RPMI7951 (cell line): ENCODE results near the gene MGMT. TPM values are rescaled to one million over a fixed set of nuclear protein-coding genes. Genes with fewer than 3 reads are reported as not detected.
"Not testable (repeated sequence)": the region's sequence is repeated elsewhere in the genome, so short reads cannot be mapped to it uniquely, and the experiment has no call there.

Experiments
- DNase-seq: peaks from one replicate; pipeline ENCODE4 v3.0.0-alpha.2; 2012; ENCODE audit warnings: low read depth
- total RNA-seq: library from RNA; depleted of rRNA; stranded (reverse); fragments of >200 nt; shearing (Covaris generic); gene quantifications from 2 replicates; pipeline ENCODE4 v1.2.3, GENCODE V29; 2014; rRNA removed

MGMT gene
- total RNA-seq, result 6.2 and 7.5 TPM in 2 replicates

DNA sequence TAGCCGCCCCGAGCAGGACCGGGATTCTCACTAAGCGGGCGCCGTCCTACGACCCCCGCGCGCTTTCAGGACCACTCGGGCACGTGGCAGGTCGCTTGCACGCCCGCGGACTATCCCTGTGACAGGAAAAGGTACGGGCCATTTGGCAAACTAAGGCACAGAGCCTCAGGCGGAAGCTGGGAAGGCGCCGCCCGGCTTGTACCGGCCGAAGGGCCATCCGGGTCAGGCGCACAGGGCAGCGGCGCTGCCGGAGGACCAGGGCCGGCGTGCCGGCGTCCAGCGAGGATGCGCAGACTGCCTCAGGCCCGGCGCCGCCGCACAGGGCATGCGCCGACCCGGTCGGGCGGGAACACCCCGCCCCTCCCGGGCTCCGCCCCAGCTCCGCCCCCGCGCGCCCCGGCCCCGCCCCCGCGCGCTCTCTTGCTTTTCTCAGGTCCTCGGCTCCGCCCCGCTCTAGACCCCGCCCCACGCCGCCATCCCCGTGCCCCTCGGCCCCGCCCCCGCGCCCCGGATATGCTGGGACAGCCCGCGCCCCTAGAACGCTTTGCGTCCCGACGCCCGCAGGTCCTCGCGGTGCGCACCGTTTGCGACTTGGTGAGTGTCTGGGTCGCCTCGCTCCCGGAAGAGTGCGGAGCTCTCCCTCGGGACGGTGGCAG, at the start of gene MGMT:
TSS of gene MGMT (plus strand) at position 539 of the 656 bp plus-strand sequence.
- peak; percentile 75 for DNase-seq

GRCh38 chr10:129417870-129418269, 49.2 kb upstream of the MGMT start:
- no peak for DNase-seq

- DNase-seq, result no peak
Observed at GRCh38 chr10:129418496-129419225, 48.4 kb upstream of the MGMT start.

DNA sequence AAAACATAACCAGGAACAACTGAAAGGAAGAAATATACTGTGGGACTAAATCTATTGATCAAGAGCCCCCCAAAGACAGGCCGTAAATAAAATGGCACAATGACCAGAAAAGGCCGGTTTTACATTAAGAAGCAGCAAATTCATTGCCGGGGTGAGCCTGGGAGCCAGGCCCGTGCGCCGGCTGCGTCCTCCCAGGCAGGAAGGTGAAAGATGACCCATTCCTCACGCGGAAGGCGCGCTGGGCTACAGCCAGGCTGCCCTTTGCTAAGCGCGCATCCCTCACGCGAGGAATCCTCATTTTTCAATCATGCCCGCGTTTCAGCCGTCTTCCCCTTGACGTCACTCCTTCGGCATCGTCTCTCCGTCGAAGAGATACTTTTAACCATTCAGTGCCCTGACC, 47.6 kb upstream of the MGMT start:
- DNase-seq, result no peak

GRCh38 chr10:129421399-129422010, 45.5 kb upstream of the MGMT start:
- no peak for DNase-seq

DNA sequence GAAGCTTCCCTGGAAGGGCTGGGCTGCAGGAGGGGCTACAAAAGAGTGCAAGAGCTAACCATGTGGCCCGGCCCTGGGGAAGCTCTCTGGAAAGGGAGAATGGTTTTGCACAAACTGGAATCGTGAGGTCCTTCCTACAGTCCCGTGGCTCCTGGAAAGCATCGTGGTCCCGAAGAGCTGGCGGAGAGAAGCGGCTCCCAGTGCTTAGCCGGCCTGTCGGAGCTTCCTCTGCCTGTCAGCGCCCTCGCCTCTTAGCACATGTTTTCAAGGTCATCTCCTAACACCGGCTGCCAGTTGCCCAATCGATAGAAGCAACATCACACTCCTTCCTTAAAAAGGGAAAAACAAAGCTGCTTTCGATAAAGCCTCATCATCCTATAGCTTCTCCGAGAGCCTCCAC, 42.1 kb upstream of the MGMT start:
- no peak for DNase-seq

DNA sequence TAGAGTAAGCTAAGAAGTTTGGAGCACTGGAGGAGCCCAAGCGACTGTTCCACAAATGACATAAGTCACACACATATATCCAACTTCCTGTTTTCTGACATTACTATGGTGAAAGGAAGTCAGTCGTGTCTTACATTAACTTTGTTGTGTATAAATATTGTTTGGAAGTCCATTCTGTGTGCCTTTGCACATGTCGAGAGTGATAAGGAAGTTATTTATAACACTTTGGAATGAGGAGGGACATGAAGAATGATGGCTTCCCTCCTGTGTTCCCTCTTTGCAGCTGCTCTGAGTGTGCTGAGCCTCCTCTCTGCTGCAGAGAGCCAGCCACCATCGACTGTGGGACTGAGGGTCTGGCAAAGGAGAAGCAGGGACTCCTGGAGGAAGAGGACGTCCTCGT, 40.4 kb upstream of the MGMT start:
- no peak for DNase-seq

DNA sequence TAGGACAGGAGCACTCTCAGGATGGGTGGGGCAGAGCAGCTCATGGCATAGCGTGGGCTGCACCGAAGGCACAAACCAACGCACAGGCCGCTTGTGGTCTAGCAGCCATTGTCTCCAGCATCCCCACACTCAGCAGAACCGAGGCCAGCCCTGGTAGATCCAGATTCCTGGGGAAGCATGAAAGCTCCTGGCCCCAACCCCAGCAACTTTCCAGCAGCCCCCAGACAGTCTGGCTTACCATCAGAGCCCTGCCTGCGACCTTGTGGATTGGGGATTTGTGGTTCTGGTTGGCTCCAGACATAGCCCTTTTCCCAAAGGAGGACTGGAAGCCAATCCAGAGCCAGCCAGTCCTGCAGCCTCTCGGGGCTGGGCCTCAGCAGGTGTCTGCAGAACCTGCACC, 33.8 kb upstream of the MGMT start:
- DNase-seq, result no peak

GRCh38 chr10:129435724-129436123, 31.3 kb upstream of the MGMT start:
- not testable (repeated sequence) for DNase-seq

DNA sequence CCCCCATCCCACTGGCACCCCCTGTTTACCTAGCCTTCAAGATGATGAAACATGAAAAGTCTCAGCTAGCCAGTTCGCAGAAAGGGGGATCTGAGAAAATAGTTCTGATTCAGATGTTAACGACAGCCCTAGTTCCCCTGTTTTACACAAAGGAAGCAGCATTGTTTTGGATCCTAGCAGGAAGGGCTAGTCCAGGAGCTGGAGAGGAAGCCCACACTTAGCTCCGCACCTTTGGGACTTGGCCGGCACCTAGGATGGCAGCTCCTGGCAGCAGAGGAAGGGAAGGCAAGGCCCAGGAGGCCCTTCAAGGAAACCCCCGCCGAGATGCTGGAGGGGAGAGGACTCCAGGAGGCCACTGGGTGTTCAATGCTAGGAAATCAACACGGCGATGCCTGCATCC, 29.0 kb upstream of the MGMT start:
- no peak for DNase-seq

DNA sequence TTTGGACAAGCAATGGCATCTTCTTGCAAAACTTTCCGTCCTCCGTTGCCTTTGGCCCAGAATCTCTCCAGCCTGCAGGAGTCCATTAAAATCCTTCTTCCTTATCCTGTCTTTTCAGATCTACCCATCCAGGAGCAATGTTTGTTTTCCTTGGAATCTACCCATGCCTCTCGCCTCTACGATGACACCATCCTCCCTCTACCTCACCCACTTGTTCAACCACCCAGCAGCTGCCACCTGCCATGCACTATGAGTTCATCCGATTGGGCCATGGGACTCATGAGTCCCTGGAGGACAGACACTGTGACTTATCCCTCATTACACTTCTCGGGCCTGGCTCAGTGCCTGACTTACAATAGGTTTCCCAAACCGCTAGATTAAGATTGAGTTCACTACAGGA, 26.8 kb upstream of the MGMT start:
- no peak for DNase-seq

DNA sequence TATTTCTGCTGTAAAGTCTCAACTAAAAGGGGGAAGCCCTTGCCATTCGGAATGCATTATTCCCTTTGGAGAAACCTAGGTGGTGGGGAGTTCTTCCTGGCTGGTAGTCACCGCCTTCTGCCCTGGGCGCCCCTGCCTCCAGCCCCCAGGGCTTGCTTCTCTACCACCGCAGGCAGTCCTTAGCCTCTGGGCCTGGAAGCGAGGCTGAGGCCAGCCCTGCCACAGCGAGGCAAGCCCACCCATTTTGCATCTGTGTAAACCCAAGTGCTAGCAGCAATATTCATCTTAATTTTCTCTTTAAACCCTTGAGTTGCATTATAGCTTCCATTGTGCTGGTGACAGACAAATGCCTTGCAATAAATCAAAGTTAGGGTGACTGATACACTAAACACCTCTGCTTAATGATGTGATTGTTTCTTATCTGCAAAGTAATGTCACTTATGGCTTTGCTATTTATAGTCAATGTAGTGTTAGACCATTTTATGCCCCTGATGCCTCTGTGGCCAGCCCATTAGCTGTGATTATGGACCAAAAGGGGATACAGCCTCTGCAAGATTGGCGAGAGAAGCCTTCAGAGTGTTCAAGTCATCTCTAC, 26.2 kb upstream of the MGMT start:
- DNase-seq, result no peak

DNA sequence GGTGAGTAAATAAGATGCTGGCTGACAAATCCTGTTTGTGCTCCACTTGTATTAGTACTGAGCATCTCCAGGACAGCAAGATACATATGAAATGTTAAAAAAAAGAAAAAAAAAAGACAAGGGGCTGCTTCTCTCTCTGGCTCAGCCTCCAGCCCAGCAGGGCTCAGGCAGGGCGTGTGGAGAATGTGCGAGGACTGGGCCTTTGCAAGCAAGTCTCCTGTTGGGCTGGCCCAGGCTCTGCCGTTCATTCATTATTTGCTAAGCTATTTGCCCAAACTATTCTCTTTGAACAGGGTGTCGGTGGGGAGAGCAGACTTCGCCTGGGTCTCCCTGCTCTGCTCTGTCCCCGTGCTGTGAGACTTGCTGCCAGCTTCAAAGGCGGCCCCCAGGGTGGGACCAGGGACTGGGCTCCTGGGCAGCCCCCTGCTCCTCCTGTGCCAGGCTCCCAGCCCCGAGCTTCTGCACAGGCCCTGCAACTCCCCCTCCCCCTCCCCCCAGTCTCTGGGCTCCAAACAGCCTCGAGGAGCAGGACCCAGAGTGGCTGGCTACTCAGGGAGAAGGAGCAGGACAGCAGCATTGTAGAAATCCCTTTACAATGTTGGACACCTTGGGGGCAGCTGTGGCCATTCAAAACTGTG, 25.6 kb upstream of the MGMT start:
- no peak for DNase-seq

- DNase-seq, result no peak
Observed at GRCh38 chr10:129442866-129443265, 24.2 kb upstream of the MGMT start.

DNA sequence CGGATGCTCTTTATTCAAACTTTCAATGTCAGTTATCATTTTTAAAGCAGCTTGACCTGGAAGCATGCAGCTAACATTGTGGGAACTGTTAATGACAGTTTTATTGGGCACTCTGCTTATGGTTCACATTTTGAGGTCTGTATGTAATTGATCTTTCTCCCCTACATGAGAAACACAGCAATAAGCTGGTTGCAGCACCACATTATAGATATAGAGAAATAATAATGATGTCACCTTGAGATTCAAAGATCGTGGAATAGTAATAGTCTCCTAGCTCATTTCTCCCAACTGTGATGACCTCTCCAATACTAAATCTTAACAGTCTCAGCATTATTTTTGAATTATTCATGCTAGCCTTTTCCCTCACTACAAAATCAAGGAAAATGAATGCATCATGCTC, 22.7 kb upstream of the MGMT start:
- no peak for DNase-seq

GRCh38 chr10:129445436-129446182, 21.4 kb upstream of the MGMT start:
- no peak for DNase-seq

- no peak for DNase-seq
Observed at GRCh38 chr10:129446183-129446581, 20.9 kb upstream of the MGMT start.

GRCh38 chr10:129447486-129447885, 19.6 kb upstream of the MGMT start:
- DNase-seq, result no peak

DNA sequence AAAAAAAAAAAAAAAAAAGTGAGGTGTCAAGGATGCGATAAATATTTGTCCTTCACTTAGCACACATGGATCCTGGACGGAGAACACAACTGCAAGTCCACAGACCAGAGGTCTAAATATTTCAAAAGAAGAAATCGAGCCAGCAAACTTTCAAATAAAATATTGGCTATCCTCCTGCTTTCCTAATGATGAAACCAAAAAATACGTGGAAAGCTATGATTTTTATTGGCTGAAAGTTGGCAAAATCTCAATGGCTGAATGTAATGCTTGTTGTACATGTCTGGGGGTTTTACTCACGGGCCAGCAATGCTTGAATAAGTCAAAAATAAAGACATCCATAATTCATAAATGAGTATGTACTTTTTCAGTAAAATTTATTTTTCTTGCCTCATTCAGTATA, 19.0 kb upstream of the MGMT start:
- no peak for DNase-seq

DNA sequence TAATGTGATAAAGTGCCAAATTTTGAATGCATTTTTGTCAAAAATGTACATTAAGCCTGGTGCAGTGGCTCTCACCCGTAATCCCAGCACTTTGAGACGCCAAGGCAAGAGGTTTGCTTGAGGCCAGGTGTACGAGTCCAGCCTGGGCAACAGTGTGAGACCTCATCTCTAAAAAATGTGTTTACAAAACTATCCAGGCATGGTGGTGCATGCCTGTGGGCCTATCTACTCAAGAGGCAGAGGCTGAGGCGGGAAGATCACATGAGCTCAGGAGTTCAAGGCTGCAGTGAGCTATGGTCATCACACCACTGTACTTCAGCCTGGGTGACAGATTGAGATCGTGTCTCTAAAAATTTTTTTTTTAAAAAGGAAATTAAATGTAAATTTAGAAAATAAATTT, 18.5 kb upstream of the MGMT start:
- DNase-seq, result no peak

- DNase-seq, result no peak
Observed at GRCh38 chr10:129449893-129450292, 17.1 kb upstream of the MGMT start.

GRCh38 chr10:129450391-129450790, 16.6 kb upstream of the MGMT start:
- DNase-seq, result no peak
